CD4-positive, alpha-beta T cell treated with Interleukin-12 subunit alpha and Interleukin-12 subunit beta, for 1 hour (primary cell): ENCODE results near the gene LRRN4CL.
"Not testable (repeated sequence)": the region's sequence is repeated elsewhere in the genome, so short reads cannot be mapped to it uniquely, and the experiment has no call there.

Experiments
- DNase-seq: peaks from one replicate; pipeline ENCODE4 v3.0.0-alpha.2; 2020

Gene LRRN4CL

GRCh38 chr11:62709247-62710000 lies 20.1 kb upstream of the LRRN4CL start:
- peak; percentile 98 for DNase-seq

DNA sequence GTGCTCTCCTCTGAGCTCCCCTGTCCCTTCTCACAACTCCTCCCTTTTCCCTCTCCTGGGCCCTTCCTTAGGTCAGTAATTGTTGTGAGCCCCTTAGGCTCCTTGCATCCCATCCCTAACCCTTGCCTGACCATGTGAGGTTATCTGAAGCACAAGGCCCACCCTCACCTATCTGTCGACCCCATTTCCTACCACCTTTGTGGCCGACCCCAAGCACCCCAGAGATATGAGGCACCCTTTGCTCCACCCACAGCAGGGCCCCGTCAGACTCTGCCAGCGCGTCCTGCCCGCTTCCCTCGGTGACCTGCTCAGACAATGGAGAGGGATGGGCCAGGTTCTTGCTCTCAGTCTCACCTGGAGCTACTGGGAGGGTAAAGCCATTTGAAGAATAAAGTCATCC lies 19.5 kb upstream of the LRRN4CL start:
- peak; percentile 58 for DNase-seq

- no peak for DNase-seq
Observed at GRCh38 chr11:62708392-62708791, 19.1 kb upstream of the LRRN4CL start.

DNA sequence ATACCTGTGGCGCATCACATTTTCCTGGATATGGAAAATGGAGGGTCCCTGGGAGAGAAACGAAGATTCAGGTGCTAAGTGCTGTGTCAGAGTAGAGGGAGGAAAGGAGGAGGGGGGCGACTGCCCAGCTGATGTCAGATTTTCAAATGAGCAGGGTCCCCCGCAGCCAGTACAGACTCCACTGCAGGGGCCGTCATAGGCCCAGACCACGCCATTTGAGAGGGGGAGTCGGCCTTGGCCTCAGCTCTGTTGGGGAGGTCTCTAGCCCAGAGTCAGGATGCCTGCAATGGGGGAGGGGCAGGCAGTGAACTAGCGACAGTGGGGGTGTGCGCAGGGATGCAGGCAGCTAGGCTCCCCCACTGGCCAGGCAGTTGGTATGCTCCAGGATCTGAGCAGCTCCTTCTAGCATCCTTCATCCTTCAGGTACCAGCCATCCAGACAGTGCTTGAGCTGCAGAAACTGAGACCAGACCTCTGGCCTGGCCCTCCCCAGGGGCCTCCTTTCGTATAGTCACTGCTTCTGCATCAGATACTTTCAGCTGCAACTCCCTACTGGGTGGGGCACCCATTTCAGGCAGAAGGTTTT lies 18.0 kb upstream of the LRRN4CL start, which contains the start of the genes BSCL2 and GNG3:
TSS of gene BSCL2 (minus strand) at position 148 of the 585 bp plus-strand sequence. CDS start 229 bp downstream, outside the sequence.
TSS of gene GNG3 (plus strand) at position 400 of the 585 bp plus-strand sequence. CDS start 620 bp downstream, outside the sequence.
- DNase-seq, result no peak

DNA sequence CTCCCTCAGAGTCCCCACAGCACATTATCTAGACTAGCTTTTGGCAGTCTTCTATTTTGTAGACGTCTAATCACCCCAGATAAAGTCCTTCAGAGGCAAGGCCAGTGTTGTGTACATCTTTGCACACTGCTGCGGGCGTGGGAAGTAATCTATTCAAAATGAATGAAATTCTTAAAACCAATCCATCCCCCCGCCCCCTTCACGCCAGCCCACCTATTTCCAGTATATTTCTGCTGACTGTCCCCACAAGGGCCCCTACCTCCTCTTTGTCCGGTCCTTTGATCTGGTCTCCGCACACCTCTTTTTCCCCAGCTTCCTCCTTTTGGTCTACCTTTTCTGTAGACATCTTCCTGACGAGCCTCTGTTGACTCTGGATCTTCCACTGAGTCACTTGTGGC lies 17.5 kb upstream of the LRRN4CL start:
- no peak for DNase-seq

- DNase-seq, result peak; percentile 95
Observed at GRCh38 chr11:62705880-62706849, 16.8 kb upstream of the LRRN4CL start.

GRCh38 chr11:62705413-62705812 lies 16.1 kb upstream of the LRRN4CL start:
- DNase-seq, result no peak

GRCh38 chr11:62703921-62704320 lies 14.6 kb upstream of the LRRN4CL start:
- DNase-seq, result not testable (repeated sequence)

- no peak for DNase-seq
Observed at GRCh38 chr11:62702246-62702645, 12.9 kb upstream of the LRRN4CL start.

- DNase-seq, result peak; percentile 83
Observed at GRCh38 chr11:62694455-62695167, 5.3 kb upstream of the LRRN4CL start.

DNA sequence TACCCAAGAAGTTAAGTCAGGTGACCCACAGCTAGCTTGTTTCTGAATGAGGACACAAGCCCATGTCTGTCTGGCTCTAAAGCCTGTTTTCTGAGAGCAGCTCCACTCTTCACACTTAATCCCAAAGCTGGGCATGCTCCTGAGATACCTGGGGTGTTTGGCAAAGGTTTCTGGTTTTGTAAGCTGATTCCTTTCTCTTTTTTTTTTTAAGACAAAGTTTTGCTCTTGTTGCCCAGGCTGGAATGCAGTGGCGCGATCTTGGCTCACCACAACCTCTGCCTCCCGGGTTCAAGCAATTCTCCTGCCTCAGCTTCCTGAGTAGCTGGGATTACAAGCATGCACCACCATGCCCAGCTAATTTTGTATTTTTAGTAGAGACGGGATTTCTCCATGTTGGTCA lies 4.3 kb upstream of the LRRN4CL start:
- not testable (repeated sequence) for DNase-seq

DNA sequence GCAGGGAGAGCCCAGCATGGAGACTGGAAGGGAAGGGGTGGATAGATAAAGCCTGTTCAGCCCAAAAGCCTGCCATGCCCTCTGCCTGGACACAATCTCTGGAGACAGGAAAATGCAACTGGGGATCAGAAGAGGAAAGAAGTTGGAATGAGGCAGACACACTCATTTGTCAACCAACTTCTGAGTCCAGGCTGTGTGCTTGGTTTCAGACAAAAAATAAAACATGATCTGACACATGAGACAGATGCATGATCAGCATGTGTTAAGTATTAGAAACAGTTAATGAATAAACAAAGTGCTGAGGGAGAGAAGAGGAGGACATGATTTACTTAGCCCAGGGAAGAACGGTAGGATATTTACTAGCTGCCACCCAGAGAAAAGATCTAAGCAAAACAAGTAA lies 839 bp downstream of the LRRN4CL start:
- no peak for DNase-seq

DNA sequence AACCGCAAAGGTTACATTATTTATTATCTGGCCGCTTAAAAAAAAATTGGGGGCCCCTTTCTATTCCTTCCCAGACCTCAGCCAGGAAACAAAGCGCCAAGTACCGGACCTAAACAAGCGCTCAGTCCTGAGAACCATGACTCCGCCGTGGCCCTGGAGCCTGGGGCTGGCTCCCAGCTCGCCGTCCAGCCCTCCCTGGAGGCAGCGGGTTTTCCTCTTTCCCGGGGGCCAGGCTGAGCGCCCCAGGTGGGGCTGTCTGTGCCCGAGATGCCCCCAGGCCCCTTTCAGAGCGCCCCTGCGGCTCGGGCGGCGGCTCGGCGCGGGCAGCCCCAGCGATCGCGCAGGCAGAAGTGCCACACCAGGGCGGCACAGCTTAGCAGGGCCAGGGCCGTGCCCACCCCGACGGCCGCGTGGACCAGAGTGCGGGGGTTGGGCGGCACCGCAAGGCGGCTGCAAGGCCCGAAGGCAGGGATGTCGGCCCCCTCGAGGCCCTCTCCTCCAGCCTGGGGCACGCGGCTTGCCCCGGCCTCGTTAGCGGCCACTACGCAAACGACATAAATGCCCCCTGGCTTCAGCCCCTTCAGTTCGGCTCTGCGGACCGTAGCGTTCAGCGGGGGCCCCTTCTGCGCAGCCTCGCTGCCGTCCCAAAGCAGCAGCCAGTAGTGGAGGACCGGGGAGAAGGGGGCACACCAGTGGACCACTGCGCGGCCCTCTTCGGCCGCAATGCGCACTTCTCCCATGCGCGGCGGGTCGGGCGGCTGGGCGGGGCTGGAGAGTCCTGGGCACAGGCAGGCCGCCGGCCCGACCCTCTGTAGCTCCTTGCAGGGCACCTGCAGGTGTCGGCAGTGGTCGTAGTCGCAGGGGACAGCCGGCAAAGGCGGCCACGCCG lies 1.6 kb downstream of the LRRN4CL start:
- DNase-seq, result no peak

DNA sequence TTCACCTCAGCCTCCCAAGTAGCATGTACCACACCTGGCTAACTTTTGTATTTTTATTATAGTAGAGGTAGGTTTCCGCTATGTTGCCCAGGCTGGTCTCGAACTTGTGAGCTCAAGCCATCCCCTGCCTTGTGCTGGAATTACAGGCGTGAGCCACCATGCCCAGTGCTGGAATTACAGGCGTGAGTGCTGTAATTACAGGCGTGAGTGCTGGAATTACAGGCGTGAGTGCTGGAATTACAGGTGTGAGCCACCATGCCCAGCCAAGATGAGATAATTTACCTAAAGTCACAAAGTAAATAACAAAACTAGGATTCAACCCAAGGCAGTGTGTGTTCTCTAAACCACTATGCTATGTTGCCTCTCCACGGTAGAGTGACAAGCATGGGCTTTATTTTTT lies 6.8 kb downstream of the LRRN4CL start:
- no peak for DNase-seq

- DNase-seq, result peak; percentile 58
Observed at GRCh38 chr11:62680825-62681240, 8.5 kb downstream of the LRRN4CL start.

DNA sequence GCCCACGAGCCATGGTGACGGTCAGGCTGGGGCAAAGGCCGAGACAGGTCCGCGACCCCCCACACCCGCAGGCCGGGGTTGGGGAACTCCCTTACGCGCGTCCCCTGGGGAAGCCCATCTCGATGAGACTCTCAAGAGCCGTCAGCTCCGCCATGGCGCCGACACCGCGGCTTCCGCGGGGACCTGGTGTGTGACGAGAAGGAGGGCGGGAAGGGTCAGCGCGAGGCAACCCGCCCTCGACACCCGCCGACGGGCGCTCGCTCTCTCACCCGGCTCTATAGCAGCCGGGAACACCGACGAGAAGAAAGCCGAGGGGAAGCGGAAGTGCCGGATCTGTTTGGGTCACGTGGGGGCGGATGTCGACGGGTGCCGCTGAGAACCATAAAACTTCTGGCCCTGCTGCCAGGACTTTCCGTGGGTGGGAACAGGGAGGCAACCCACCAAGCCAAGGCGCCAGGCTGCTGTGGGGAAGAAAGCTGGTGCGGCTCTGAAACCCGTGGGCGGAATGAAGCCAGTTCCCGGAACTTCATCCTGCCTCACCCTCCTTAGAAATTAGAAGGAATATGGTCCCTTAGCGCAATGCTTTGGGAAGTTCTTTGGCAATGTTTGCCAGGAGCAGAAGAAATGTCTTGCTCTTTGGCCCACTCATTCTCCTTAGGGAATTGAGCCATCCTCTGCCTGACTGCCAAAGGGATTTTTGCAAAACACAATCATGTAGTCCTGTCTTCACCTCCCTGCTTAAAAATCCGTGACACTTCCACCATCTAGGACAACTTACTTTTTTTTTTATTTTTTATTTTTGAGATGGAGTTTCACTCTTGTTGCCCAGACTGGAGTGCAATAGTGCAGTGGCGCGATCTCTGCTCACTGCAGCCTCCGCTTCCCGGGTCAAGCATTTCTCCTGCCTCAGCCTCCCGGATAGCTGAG lies 10.3 kb downstream of the LRRN4CL start, which contains the start of gene UBXN1:
TSS of gene UBXN1 (minus strand) at position 304 of the 927 bp plus-strand sequence. CDS start at position 154, 150 bp downstream.
- DNase-seq, result peak; percentile 88

DNA sequence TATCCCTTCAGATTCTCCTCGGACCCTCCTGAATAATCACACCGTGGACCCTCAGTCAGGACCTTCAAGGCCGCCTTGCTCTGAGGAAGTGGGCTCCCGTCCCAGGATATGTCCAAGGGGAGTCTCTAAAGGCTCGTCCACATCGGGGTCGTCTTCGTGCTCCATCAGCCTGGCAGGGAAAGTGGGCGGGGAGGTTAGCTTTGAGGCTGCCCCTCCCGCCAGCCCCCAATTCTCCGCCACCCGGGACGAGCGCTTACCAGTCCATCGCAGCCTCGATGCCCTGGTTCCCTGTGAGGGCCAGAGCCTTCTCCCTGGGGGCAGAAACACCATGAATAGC lies 10.9 kb downstream of the LRRN4CL start:
- no peak for DNase-seq

DNA sequence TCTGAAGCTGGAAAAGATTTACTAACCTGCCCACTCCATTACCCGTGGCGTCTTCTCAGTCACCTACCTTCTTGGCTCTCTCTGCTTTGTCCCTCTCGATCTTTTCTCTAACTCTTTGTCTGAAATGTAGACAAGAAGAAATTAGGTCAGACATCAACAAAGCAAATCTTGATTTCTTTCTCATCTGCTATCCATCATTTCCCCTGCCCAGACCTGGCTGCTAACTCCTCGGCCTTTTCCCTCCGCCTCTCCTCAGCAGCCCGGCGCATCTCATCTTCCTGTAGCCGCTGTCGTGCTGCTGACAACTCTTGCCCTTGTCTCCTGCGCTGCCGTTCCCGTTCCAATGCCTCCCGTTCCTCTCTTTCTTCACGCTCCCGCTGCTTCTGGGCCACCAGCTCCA lies 11.6 kb downstream of the LRRN4CL start:
- no peak for DNase-seq

DNA sequence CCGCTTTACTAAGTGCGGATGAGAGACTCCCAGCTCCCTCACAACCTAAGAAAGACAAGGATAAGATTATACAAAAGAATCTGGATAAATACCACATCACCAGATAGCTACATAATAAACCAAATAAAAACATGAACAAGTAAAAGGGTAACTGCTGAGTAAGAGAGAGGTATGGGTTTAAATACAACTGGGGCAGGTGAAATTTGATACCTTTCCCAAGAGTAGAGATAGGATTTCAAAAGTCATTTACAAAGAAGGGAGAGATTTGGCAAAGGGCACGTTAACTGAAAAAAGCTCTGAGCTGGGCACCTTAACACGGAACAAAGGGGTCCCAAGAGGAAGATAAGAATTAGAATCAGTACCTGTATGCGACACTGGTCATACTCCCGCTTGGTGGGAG lies 12.2 kb downstream of the LRRN4CL start:
- no peak for DNase-seq

DNA sequence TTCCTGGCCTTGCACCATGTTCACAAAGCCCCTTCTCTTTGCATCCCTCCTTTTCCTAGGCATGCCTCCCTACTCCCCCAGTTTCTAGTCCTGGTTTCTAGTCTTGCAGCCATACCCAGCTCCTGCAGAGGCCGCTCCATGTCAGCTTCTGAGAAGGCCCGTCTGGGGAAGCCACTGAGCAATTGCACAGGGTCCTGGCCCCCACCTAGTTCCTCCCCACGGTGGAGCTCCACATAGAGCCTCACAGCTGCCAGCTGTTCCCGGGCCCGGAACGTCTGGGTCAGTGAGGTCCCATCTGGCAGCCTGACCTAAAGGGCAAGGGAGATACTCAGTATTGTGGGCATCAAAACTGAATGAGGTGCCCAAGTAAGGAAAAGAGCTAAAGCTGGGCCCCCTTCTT lies 12.6 kb downstream of the LRRN4CL start:
- DNase-seq, result no peak
